ENCODE results near the gene DPH7.

DNA sequence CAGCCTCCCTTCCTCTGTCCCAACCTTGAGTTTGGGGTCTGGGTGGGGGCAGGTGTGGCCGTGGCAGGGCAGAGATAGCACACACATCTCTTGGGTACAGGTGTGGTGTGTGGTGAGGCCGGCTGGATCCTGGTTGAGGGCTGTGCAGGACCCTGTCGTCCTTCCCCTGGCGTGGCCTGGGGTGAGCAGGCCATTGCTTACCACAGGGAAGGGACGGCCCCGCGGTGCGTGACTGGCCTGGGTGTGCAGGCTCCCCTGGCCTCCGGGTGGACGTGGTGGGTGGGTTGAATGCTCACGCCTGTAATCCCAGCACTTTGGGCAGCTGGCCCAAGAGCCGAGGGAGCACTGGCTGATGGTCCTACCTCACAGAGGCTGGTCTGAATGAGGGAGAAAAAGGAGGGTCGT lies 28.0 kb upstream of the DPH7 start:
- TF ChIP-seq EZH2 (IDR thresholded peaks at IDR 0.05; ENCODE audit: borderline replicate concordance, low read length): no peak
- TF ChIP-seq, protein P1, sequence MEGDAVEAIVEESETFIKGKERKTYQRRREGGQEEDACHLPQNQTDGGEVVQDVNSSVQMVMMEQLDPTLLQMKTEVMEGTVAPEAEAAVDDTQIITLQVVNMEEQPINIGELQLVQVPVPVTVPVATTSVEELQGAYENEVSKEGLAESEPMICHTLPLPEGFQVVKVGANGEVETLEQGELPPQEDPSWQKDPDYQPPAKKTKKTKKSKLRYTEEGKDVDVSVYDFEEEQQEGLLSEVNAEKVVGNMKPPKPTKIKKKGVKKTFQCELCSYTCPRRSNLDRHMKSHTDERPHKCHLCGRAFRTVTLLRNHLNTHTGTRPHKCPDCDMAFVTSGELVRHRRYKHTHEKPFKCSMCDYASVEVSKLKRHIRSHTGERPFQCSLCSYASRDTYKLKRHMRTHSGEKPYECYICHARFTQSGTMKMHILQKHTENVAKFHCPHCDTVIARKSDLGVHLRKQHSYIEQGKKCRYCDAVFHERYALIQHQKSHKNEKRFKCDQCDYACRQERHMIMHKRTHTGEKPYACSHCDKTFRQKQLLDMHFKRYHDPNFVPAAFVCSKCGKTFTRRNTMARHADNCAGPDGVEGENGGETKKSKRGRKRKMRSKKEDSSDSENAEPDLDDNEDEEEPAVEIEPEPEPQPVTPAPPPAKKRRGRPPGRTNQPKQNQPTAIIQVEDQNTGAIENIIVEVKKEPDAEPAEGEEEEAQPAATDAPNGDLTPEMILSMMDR (conservative IDR thresholded peaks at IDR 0.05 in 1 of 2, IDR thresholded peaks at IDR 0.05 in 1 of 2; ENCODE audit: extremely low read depth in 1 of 2, insufficient read depth in 1 of 2, low read depth in 1 of 2, low read length in 2 of 2): no peak
